ENCODE measurements around the gene CKB. TPM values are rescaled to one million over a fixed set of nuclear protein-coding genes. Genes with fewer than 3 reads are reported as not detected.

The CKB gene
- total RNA-seq, 4 donors from 2014 or later = 190 to 373 (median 266) TPM

- Histone ChIP-seq H3K4me1 (peaks cover 23 to 31% of the 10 kb centered on the region in 2 donors), H3K36me3 (no peaks in the 10 kb centered on the region), H3K27me3 (no peaks in the 10 kb centered on the region), H3K27ac (peak within 1 kb of the TSS; percentile 92 to 97 (median 93)), H3K4me3 (replicated peaks in 1 of 3) (peak within 1 kb of the TSS; percentile 75 to 81 (median 80)), H3K9me3 (no peaks in the 10 kb centered on the region)
- 1 to 2% methylated on average over 28 to 34 of the region's 70 CpGs for WGBS, 2 donors
- intact Hi-C loops (cut with DNase I) = no loop called here
- DNase-seq = peak; percentile 90
- TF ChIP-seq CTCF (IDR thresholded peaks at IDR 0.05) = no peak
- TF ChIP-seq POLR2A (IDR thresholded peaks at IDR 0.05) = peak in 1 of 2 donors; percentile 85
These were observed 6.2 kb upstream of the CKB start, which contains the start of gene TRMT61A for GRCh38 chr14:103528587-103529382. Gene TRMT61A (plus strand): TSS chr14:103529196. CDS start chr14:103529979, 783 bp downstream.

- 32 to 41% methylated on average over 7 to 10 of the region's 10 CpGs for WGBS, 2 donors
- intact Hi-C loops (cut with DNase I) = no loop called here
- Histone ChIP-seq H3K27ac (peak overlapping the region; percentile 92 to 97 (median 93)), H3K36me3 (no peaks in the 10 kb centered on the region), H3K9me3 (no peaks in the 10 kb centered on the region), H3K4me1 (peaks cover 24 to 33% of the 10 kb centered on the region in 2 donors), H3K27me3 (no peaks in the 10 kb centered on the region), H3K4me3 (replicated peaks in 1 of 3) (peak overlapping the region; percentile 58 to 80 (median 74))
- TF ChIP-seq CTCF (IDR thresholded peaks at IDR 0.05) (no peak), POLR2A (IDR thresholded peaks at IDR 0.05) (no peak)
- DNase-seq = peak; percentile 64 to 69
These were observed 5.5 kb upstream of the CKB start for GRCh38 chr14:103528146-103528586.

DNA sequence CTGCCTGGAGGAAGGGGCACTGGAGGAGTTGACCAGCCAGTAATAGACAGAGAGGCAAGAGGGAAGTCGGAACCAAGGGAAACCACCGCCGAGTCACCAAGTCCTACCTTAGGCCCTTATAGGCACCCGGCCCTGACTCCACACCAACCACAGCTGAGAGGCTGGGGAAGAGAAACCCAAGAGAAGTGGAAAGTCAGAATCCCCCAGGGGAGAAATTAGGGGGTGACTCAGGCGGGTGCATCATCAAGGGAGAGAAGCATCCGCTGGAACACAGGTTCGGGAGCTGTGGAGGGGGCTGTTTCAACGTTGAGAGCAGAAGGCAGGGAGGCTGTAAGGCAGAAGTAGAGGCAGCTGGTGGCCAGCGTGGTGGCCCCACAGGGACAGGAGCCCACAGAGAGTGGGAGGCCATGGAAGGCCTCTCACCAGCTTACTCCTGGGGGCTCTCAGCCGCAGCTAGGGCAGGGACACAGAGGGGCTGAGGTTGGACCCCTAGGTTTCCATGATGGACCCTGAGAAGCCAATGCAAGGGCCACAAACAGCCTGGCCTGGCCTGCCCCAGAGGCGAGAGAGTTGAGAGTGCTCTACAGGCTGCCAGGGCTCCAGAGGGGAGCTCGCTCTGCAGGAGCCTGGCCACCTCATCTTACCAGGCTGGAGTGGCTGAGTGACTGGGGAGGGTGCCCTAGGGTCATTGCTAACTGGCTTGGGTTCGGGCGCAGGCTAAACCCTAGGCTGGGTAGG, 4.9 kb upstream of the CKB start:
- Histone ChIP-seq H3K27me3 (no peaks in the 10 kb centered on the region), H3K9me3 (no peaks in the 10 kb centered on the region), H3K4me1 (peaks cover 28 to 38% of the 10 kb centered on the region in 2 donors), H3K36me3 (no peaks in the 10 kb centered on the region), H3K27ac (peak overlapping the region; percentile 92 to 97 (median 93)), H3K4me3 (replicated peaks in 1 of 3) (peak overlapping the region in 1 of 3 donors; percentile 80)
- intact Hi-C loops (cut with DNase I) = no loop called here
- WGBS, 2 donors = 67 to 77% methylated on average over 9 to 11 of the region's 14 CpGs
- TF ChIP-seq POLR2A (IDR thresholded peaks at IDR 0.05) = no peak
- TF ChIP-seq CTCF (IDR thresholded peaks at IDR 0.05) = no peak
- no peak for DNase-seq

- intact Hi-C loops (cut with DNase I) = no loop called here
- Histone ChIP-seq H3K9me3 (no peaks in the 10 kb centered on the region), H3K27ac (no peak overlapping the region), H3K27me3 (no peaks in the 10 kb centered on the region), H3K4me1 (peaks cover 28 to 38% of the 10 kb centered on the region in 2 donors), H3K4me3 (replicated peaks in 1 of 3) (no peak overlapping the region), H3K36me3 (no peaks in the 10 kb centered on the region)
- WGBS, 2 donors = 81 to 94% methylated on average over 1 of the region's 1 CpG
- no peak for TF ChIP-seq CTCF (IDR thresholded peaks at IDR 0.05)
- TF ChIP-seq POLR2A (IDR thresholded peaks at IDR 0.05) = no peak
- no peak for DNase-seq
These were observed 4.3 kb upstream of the CKB start for GRCh38 chr14:103526914-103527248.
